ENCODE results near the gene ANKRD60. TPM values are rescaled to one million over a fixed set of nuclear protein-coding genes. Genes with fewer than 3 reads are reported as not detected.

The ANKRD60 gene
- total RNA-seq, 8 experiments from 2014 or later: not detected

Other genes starting within 250 kb of the ANKRD60 start
- gene RAB22A, start 81.1 kb upstream of the ANKRD60 start, total RNA-seq: 10 to 100 TPM; 10.8 to 28.4 (median 15.2) TPM
- 10 to 100 TPM; 11.2 to 30.0 (median 23.1) TPM for gene VAPB, start 160.6 kb upstream of the ANKRD60 start, total RNA-seq

All from motor neuron (in vitro differentiated cells).